Head of caudate nucleus (tissue), 42 donors: ENCODE results near the gene MAP3K19.

Experiments used
- DNase-seq, 42 donors: peaks; one replicate each; pipeline versions ENCODE4 v3.0.0 to v3.0.0-alpha.2; 2020 to 2021; ENCODE audit warnings: mixed read lengths in 7 of 42
- intact Hi-C: fragments of 100-400 bp; cut with DNase I; formaldehyde crosslinking; loops from one replicate; pipeline ENCODE4 v1.15.0; 2022

MAP3K19 gene

GRCh38 chr2:134949981-134950708 lies 97.1 kb downstream of the MAP3K19 start:
- DNase-seq, result no peak
- intact Hi-C loops, result no loop called here

- no peak for DNase-seq
- intact Hi-C loops, result no loop called here
Measured at GRCh38 chr2:134946073-134946472, 101.2 kb downstream of the MAP3K19 start.

- intact Hi-C loops, result no loop called here
Measured at GRCh38 chr2:134944975-134945374, 102.3 kb downstream of the MAP3K19 start.

GRCh38 chr2:134943540-134943939 lies 103.7 kb downstream of the MAP3K19 start:
- intact Hi-C loops, result no loop called here
- DNase-seq, result no peak

More at GRCh38 chr2:134944975-134945374, 102.3 kb downstream of the MAP3K19 start:
- DNase-seq, result no peak

GRCh38 chr2:134936691-134937090 lies 110.6 kb downstream of the MAP3K19 start:
- intact Hi-C loops, result no loop called here
- DNase-seq, result no peak

- intact Hi-C loops, result no loop called here
- DNase-seq, result no peak
Measured at GRCh38 chr2:134934641-134935040, 112.6 kb downstream of the MAP3K19 start.

GRCh38 chr2:134934150-134934549 lies 113.1 kb downstream of the MAP3K19 start:
- intact Hi-C loops, result no loop called here
- DNase-seq, result no peak

- DNase-seq, result no peak
- intact Hi-C loops, result no loop called here
Measured at GRCh38 chr2:134933732-134934131, 113.5 kb downstream of the MAP3K19 start.

- no peak for DNase-seq
- intact Hi-C loops, result no loop called here
Measured at GRCh38 chr2:134932864-134933526, 114.3 kb downstream of the MAP3K19 start.

GRCh38 chr2:134927195-134927594 lies 120.1 kb downstream of the MAP3K19 start:
- no peak for DNase-seq
- intact Hi-C loops, result no loop called here

- no peak for DNase-seq
- intact Hi-C loops, result no loop called here
Measured at GRCh38 chr2:134926231-134926931, 120.9 kb downstream of the MAP3K19 start.

- intact Hi-C loops, result no loop called here
Measured at GRCh38 chr2:134924912-134925311, 122.3 kb downstream of the MAP3K19 start.

GRCh38 chr2:134919341-134920210 lies 127.7 kb downstream of the MAP3K19 start:
- DNase-seq, result peak in 23 of 42 donors; percentile 4 to 62 (median 41)

More at GRCh38 chr2:134924912-134925311, 122.3 kb downstream of the MAP3K19 start:
- no peak for DNase-seq

GRCh38 chr2:134918526-134919340 lies 128.5 kb downstream of the MAP3K19 start, which contains the start of gene CCNT2:
Gene CCNT2 (plus strand): TSS chr2:134918822. CDS start chr2:134918855, 33 bp downstream.
- DNase-seq, result peak; percentile 96 to 100 (median 99)
- intact Hi-C loops, result loop anchor here (5.0 kb wide), 2 partner anchors 614 to 796 kb away; partner anchors contain the start of genes R3HDM1 and ZRANB3

More at GRCh38 chr2:134919341-134920210, 127.7 kb downstream of the MAP3K19 start:
- intact Hi-C loops, result loop anchor here (5.0 kb wide), 2 partner anchors 613 to 797 kb away; partner anchors contain the start of genes R3HDM1 and ZRANB3

- DNase-seq, result peak in 12 of 42 donors; percentile 79 to 92 (median 89)
- intact Hi-C loops, result loop anchor here (5.0 kb wide), 2 partner anchors 614 to 796 kb away; partner anchors contain the start of genes R3HDM1 and ZRANB3
Measured at GRCh38 chr2:134917888-134918525, 129.2 kb downstream of the MAP3K19 start.

GRCh38 chr2:134917360-134917865 lies 129.8 kb downstream of the MAP3K19 start:
- peak in 13 of 42 donors; percentile 3 to 43 (median 12) for DNase-seq
- intact Hi-C loops, result loop anchor here (5.0 kb wide), 2 partner anchors 615 to 795 kb away; partner anchors contain the start of genes R3HDM1 and ZRANB3
